Stomach (tissue), 4 donors: ENCODE results near the gene SLC6A18.

Experiments
- POLR2A ChIP-seq, 4 donors: fragments of 450-650 bp; IDR thresholded peaks; one replicate each; pipeline ENCODE4 v1.6.1; 2016; ENCODE audit warnings: antibody characterized with exemption in 4 of 4, control low read depth in 2 of 4, mild to moderate bottlenecking in 1 of 4, moderate library complexity in 1 of 4
- POLR2AphosphoS5 ChIP-seq, 3 donors: sonication (generic); formaldehyde crosslinking; IDR thresholded peaks; one replicate each; pipeline ENCODE4 v1.6.1; 2016; ENCODE audit warnings: antibody characterized with exemption in 3 of 3

DNA sequence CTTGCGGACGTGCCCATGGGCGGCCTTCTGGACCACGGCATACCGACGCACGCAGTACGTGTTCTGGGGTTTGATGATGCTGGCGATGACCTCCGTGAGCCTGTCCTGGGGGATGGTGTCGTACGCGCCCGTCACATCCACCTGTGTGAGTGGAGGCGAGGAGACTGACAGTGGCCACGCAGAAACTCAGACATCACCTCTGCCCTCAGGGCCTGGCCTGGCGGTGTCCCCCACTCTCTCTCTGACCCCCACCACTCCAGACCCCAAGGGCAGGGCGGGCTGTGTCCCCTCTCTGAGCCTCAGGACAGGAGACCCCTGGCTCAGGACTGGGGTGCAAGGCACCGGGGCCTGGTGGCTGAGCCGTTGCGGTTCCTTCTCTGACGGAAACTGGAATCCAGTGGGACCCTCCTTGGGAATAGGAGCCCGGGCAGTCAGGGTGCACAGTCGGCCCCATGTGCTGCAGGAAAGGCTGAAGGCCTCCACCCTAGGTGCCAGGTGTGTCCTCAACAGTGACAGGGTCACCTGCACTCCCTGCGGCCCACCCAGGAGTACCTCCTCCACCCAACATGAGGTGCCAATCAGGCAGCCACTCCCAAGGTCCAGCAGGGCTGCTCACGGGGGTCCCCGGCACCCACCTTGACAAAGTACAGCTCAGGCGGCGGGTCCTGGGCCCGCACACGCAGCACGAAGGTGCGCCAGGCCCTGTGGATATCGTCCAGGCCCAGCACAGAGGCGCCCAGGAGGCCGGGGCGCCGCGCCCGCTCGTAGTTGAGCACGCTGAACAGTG lies 53.7 kb downstream of the SLC6A18 start:
- TF ChIP-seq POLR2A (IDR thresholded peaks at IDR 0.05) (no peak), POLR2AphosphoS5 (IDR thresholded peaks at IDR 0.05) (no peak)
